B cell (primary cell): ENCODE data around the gene OXA1L. TPM values are rescaled to one million over a fixed set of nuclear protein-coding genes. Genes with fewer than 3 reads are reported as not detected.

ENCODE experiments used
- ATAC-seq: fragments of 200-7000 bp; cut with Tn5 transposase; one replicate; pipeline ENCODE4 v1.10.0; 2021; ENCODE audit warnings: low read depth, mild to moderate bottlenecking, moderate number of reproducible peaks, moderate library complexity
- CTCF ChIA-PET: fragments of 350-600 bp; sonication (Branson Sonifier 250); formaldehyde crosslinking; loops from one replicate; lab custom pipeline; 2021; ENCODE audit warnings: antibody characterized with exemption, inconsistent platforms; lab: Charles Lee
- POLR2A ChIA-PET: fragments of 350-600 bp; sonication (Branson Sonifier 250); formaldehyde crosslinking; loops from one replicate; lab custom pipeline; 2021; ENCODE audit warnings: antibody characterized with exemption; lab: Charles Lee
- DNase-seq: peaks from one replicate; pipeline ENCODE4 v3.0.0; 2013
- H2AFZ ChIP-seq: 2 replicates; pipeline ENCODE4 v1.6.1; 2012; ENCODE audit warnings: mild to moderate bottlenecking, low read depth, low read length; ENCODE audit not compliant: insufficient read depth, poor library complexity, severe bottlenecking
- H3K27ac ChIP-seq, 2 donors: 1 replicate in 1 of 2; 2 replicates in 1 of 2; pipeline ENCODE4 v1.5.1; 2012 to 2013; ENCODE audit warnings: low read length in 2 of 2, mild to moderate bottlenecking in 2 of 2, moderate library complexity in 1 of 2
- H3K27me3 ChIP-seq, 4 experiments: fragments of 200-600 bp in 1 of 4; sonication (generic) in 1 of 4; replicated peaks in 1 of 4; 1 replicate in 2 of 4; 2 replicates in 2 of 4; pipeline versions ENCODE4 v1.6.1 to v1.7.0; 2013 to 2016; ENCODE audit warnings: low read length in 3 of 4, mild to moderate bottlenecking in 2 of 4, mixed read lengths in 1 of 4, moderate library complexity in 1 of 4; ENCODE audit not compliant: insufficient read depth in 4 of 4, control insufficient read depth in 3 of 4; ENCODE audit errors: control extremely low read depth in 1 of 4
- H3K36me3 ChIP-seq, 2 experiments: replicated peaks in 1 of 2; 1 replicate in 1 of 2; 2 replicates in 1 of 2; pipeline versions ENCODE4 v1.6.1 to v1.7.1; 2013; ENCODE audit warnings: low read length in 1 of 2; ENCODE audit not compliant: insufficient read depth in 2 of 2, control insufficient read depth in 1 of 2; ENCODE audit errors: control extremely low read depth in 1 of 2, extremely low read depth in 1 of 2
- H3K4me1 ChIP-seq, 2 donors: fragments of 200-600 bp in 1 of 2; sonication (generic) in 1 of 2; 1 replicate in 1 of 2; 2 replicates in 1 of 2; pipeline versions ENCODE4 v1.5.1 to v1.6.1; 2013 to 2017; ENCODE audit warnings: low read length in 2 of 2; ENCODE audit not compliant: control insufficient read depth in 2 of 2, insufficient read depth in 2 of 2
- H3K4me2 ChIP-seq: replicated peaks from 2 replicates; pipeline ENCODE3; 2012; ENCODE audit warnings: mild to moderate bottlenecking, low read depth, low read length; ENCODE audit not compliant: poor library complexity, severe bottlenecking
- H3K4me3 ChIP-seq, 5 experiments: fragments of 200-600 bp in 1 of 5; sonication (generic) in 1 of 5; 1 replicate in 3 of 5; 2 replicates in 2 of 5; pipeline versions ENCODE4 v1.5.1 to v1.7.0; 2011 to 2016; ENCODE audit warnings: low read length in 4 of 5, mild to moderate bottlenecking in 4 of 5, low read depth in 2 of 5, control low read depth in 1 of 5, moderate library complexity in 1 of 5; ENCODE audit not compliant: insufficient read depth in 1 of 5; ENCODE audit errors: control extremely low read depth in 1 of 5, extremely low read depth in 1 of 5
- H3K79me2 ChIP-seq: fragments of 200-600 bp; sonication (generic); one replicate; pipeline ENCODE4 v1.6.0; 2016; ENCODE audit warnings: low read length; ENCODE audit not compliant: control insufficient read depth, insufficient read depth
- H3K9ac ChIP-seq: fragments of 200-600 bp; sonication (generic); 2 replicates; pipeline ENCODE4 v1.6.1; 2017; ENCODE audit warnings: mild to moderate bottlenecking, low read length, moderate library complexity
- H3K9me3 ChIP-seq, 3 donors: one replicate each; pipeline versions ENCODE4 v1.6.1 to v1.7.1; 2013; ENCODE audit warnings: low read length in 2 of 3; ENCODE audit not compliant: control insufficient read depth in 2 of 3, insufficient read depth in 1 of 3; ENCODE audit errors: control extremely low read depth in 1 of 3
- H4K20me1 ChIP-seq: 2 replicates; pipeline ENCODE4 v1.6.0; 2012; ENCODE audit warnings: mild to moderate bottlenecking, low read length; ENCODE audit not compliant: insufficient read depth, control insufficient read depth, poor library complexity, severe bottlenecking
- H3K27ac Mint-ChIP-seq: one replicate; pipeline ENCODE4 v1.8.0; 2021; ENCODE audit warnings: mixed read lengths
- H3K27me3 Mint-ChIP-seq: one replicate; pipeline ENCODE4 v1.8.0; 2021; ENCODE audit warnings: mixed read lengths
- H3K4me1 Mint-ChIP-seq: one replicate; pipeline ENCODE4 v1.8.0; 2021; ENCODE audit warnings: mixed read lengths
- H3K4me3 Mint-ChIP-seq: one replicate; pipeline ENCODE4 v1.8.0; 2021; ENCODE audit warnings: mixed read lengths
- H3K9me3 Mint-ChIP-seq: one replicate; pipeline ENCODE4 v1.8.0; 2022; ENCODE audit warnings: mixed read lengths; ENCODE audit not compliant: insufficient read depth
- CTCF ChIP-seq: fragments of 200-600 bp; IDR thresholded peaks from one replicate; pipeline ENCODE4 v1.8.0; 2022; ENCODE audit warnings: antibody characterized with exemption, mild to moderate bottlenecking
- EZH2 ChIP-seq: IDR thresholded peaks from 2 replicates; pipeline ENCODE4 v1.6.1; 2012; ENCODE audit warnings: borderline replicate concordance, low read depth, mild to moderate bottlenecking, moderate library complexity, low read length; ENCODE audit not compliant: insufficient read depth, poor library complexity, severe bottlenecking
- WGBS: methylation state at CpG from one replicate; pipeline ENCODE4 v1.1.5; 2013; ENCODE audit warnings: missing lambda C conversion rate; ENCODE audit not compliant: insufficient coverage; 5-methylcytosine and 5-hydroxymethylcytosine counted together
- intact Hi-C: fragments of 100-400 bp; cut with micrococcal nuclease; formaldehyde crosslinking; loops from one replicate; pipeline ENCODE4 v1.10.0; 2022
- polyA plus RNA-seq: library from polyadenylated mRNA; depleted of rRNA; stranded (reverse); fragments of >200 nt; gene quantifications from 2 replicates; pipeline ENCODE4 v1.2.3, GENCODE V29; 2012
- total RNA-seq, 2 donors: library from RNA; stranded (reverse); fragments of 120-200 nt in 1 of 2; gene quantifications; 1 replicate in 1 of 2; 2 replicates in 1 of 2; pipeline versions ENCODE4 v1.2.3 to v1.2.4, GENCODE V29; 2013 to 2022

Gene OXA1L
- total and polyA plus RNA-seq, 2 donors (not counting 1 experiment from before 2014, with no cell fraction given): 147 to 201 TPM

DNA sequence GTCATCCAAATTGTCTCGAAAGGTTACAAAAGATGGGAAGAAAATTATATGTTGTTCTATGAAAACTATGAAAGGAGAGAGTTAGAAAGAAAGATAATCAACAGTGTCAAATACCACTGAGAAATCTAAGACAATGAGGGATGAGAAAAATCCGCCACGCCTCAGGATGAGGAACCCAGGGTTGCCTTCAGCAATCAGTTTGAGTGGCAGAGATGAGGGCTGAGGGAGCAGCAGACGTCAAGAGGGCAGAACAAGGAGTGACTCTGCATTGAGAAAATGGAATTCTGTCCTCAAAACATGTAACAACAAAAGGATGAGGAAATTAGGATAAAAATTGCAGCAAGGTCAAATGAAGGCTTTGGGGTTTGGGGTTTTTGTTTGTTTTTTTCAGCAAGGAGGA, 18.3 kb upstream of the OXA1L start:
- Histone ChIP-seq H3K4me1 (peaks cover 15 to 17% of the 10 kb centered on the region in 2 donors), H3K9me3 (no peaks in the 10 kb centered on the region), H4K20me1 (no peaks in the 10 kb centered on the region), H3K27ac (peak overlapping the region; percentile 70 to 75), H3K27me3 (no peaks in the 10 kb centered on the region), H2AFZ (peak overlapping the region; percentile 84), H3K36me3 (no peaks in the 10 kb centered on the region), H3K79me2 (no peaks in the 10 kb centered on the region), H3K4me2 (peak overlapping the region; percentile 79), H3K9ac (peak overlapping the region; percentile 48), H3K4me3 (peak overlapping the region in 1 of 5 experiments; percentile 58)
- DNase-seq (no peak), ATAC-seq (no peak)
- intact Hi-C loops: loop anchor here (1.0 to 2.0 kb wide), 3 partner anchors 19 to 105 kb away; partner anchors contain the start of gene OXA1L
- Mint-ChIP-seq H3K27ac (peak overlapping the region; percentile 99), H3K4me1 (peaks cover 20% of the 10 kb centered on the region), H3K4me3 (peak overlapping the region; percentile 80), H3K9me3 (no peaks in the 10 kb centered on the region), H3K27me3 (no peaks in the 10 kb centered on the region)
- POLR2A ChIA-PET: interaction anchor here (0.7 to 1.6 kb wide), 4 partner anchors 18 to 138 kb away, joined by 3 to 7 read pairs (median 4); partner anchors contain the start of gene OXA1L
- WGBS: 100% methylated on average over 2 of the region's 4 CpGs
- TF ChIP-seq CTCF (no peak), EZH2 (no peak)
- CTCF ChIA-PET: interaction anchor here (0.6 to 5.0 kb wide), 7 partner anchors 18 to 178 kb away, joined by 3 to 95 read pairs (median 4); partner anchors contain the start of gene OXA1L

DNA sequence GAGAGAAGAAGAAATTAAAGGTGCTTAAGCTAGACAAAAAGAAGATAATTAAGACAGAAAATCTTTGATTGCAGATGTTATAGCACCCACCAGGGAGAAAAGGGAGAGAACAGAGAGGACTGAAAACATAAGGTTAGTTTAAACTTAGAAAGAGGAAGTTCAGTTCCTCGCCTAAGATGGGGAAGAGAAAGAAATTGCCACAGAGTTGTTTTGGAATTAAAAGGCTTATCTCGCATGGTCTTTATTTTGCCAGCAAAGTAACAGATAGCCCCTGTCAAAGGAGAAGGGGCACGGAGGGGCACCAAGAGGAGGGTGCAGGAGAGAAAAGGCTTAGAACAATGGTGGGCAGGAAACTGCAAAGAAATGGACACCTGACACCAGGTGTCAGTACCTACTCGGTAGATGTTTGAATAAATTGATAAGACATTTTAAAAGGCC, 17.8 kb upstream of the OXA1L start:
- Histone ChIP-seq H3K4me2 (peak overlapping the region; percentile 79), H3K9ac (peak overlapping the region; percentile 48), H3K9me3 (no peaks in the 10 kb centered on the region), H3K4me1 (peaks cover 15 to 17% of the 10 kb centered on the region in 2 donors), H3K27ac (peak overlapping the region; percentile 70 to 75), H4K20me1 (no peaks in the 10 kb centered on the region), H3K4me3 (peak overlapping the region in 4 of 5 experiments; percentile 8 to 58 (median 32)), H3K36me3 (no peaks in the 10 kb centered on the region), H3K27me3 (no peaks in the 10 kb centered on the region), H2AFZ (peak overlapping the region; percentile 84), H3K79me2 (no peaks in the 10 kb centered on the region)
- ChIA-PET POLR2A (interaction anchor here (0.7 to 1.6 kb wide), 5 partner anchors 18 to 178 kb away, joined by 3 to 4 read pairs (median 3); partner anchors contain the start of gene OXA1L), CTCF (interaction anchor here (0.6 to 5.0 kb wide), 18 partner anchors 17 to 245 kb away, joined by 3 to 95 read pairs (median 4); partner anchors contain the start of genes OXA1L, RBM23 and SLC7A7)
- Mint-ChIP-seq H3K9me3 (no peaks in the 10 kb centered on the region), H3K27me3 (no peaks in the 10 kb centered on the region), H3K4me1 (peaks cover 20% of the 10 kb centered on the region), H3K4me3 (peak overlapping the region; percentile 80), H3K27ac (peak overlapping the region; percentile 99)
- ATAC-seq (peak; percentile 80), DNase-seq (peak; percentile 71)
- 3% methylated on average over 4 of the region's 4 CpGs for WGBS
- intact Hi-C loops: loop anchor here (1.0 to 2.0 kb wide), 3 partner anchors 18 to 105 kb away; partner anchors contain the start of gene OXA1L
- TF ChIP-seq EZH2: no peak
- TF ChIP-seq CTCF: peak; percentile 49
